Hepatocyte (in vitro differentiated cells): ENCODE measurements around the gene ARL15. TPM values are rescaled to one million over a fixed set of nuclear protein-coding genes. Genes with fewer than 3 reads are reported as not detected.

Experiments used
- DNase-seq: peaks from one replicate; pipeline ENCODE4 v3.0.0-alpha.2; 2016; ENCODE audit warnings: low spot score
- H2AFZ ChIP-seq: fragments of 200-600 bp; sonication (generic); 2 replicates; pipeline ENCODE4 v1.6.0; 2016; ENCODE audit warnings: antibody characterized with exemption, mild to moderate bottlenecking
- H3K27ac ChIP-seq: fragments of 200-600 bp; sonication (generic); 2 replicates; pipeline ENCODE4 v1.5.1; 2016; ENCODE audit warnings: mild to moderate bottlenecking
- H3K27me3 ChIP-seq: fragments of 200-600 bp; sonication (generic); 2 replicates; pipeline ENCODE4 v1.6.1; 2016
- H3K36me3 ChIP-seq: fragments of 200-600 bp; sonication (generic); replicated peaks from 2 replicates; pipeline ENCODE4 v1.5.1; 2016; ENCODE audit warnings: low read depth; ENCODE audit not compliant: insufficient read depth
- H3K4me1 ChIP-seq: fragments of 200-600 bp; sonication (generic); 2 replicates; pipeline ENCODE4 v1.5.1; 2016; ENCODE audit warnings: mild to moderate bottlenecking, moderate library complexity; ENCODE audit not compliant: insufficient read depth
- H3K4me2 ChIP-seq: fragments of 200-600 bp; sonication (generic); 2 replicates; pipeline ENCODE4 v1.6.0; 2016
- H3K4me3 ChIP-seq: fragments of 200-600 bp; sonication (generic); 2 replicates; pipeline ENCODE4 v1.5.1; 2016; ENCODE audit warnings: mild to moderate bottlenecking
- H3K79me2 ChIP-seq: fragments of 200-600 bp; sonication (generic); 2 replicates; pipeline ENCODE4 v1.6.0; 2017; ENCODE audit warnings: mild to moderate bottlenecking
- H3K9me2 ChIP-seq: fragments of 200-600 bp; sonication (generic); replicated peaks from 2 replicates; pipeline ENCODE4 v1.6.0; 2017; ENCODE audit warnings: mild to moderate bottlenecking; ENCODE audit not compliant: insufficient read depth
- H3K9me3 ChIP-seq: fragments of 200-600 bp; sonication (generic); 2 replicates; pipeline ENCODE4 v1.5.1; 2016; ENCODE audit warnings: low read depth, mild to moderate bottlenecking
- H4K20me1 ChIP-seq: fragments of 200-600 bp; sonication (generic); 2 replicates; pipeline ENCODE4 v1.6.0; 2016; ENCODE audit warnings: mild to moderate bottlenecking; ENCODE audit not compliant: insufficient read depth, poor library complexity, severe bottlenecking
- EZH2 ChIP-seq: fragments of 200-600 bp; sonication (generic); IDR thresholded peaks from 2 replicates; pipeline ENCODE4 v1.6.1; 2016; ENCODE audit warnings: antibody characterized with exemption, mild to moderate bottlenecking, borderline replicate concordance
- EZH2phosphoT487 ChIP-seq: fragments of 200-600 bp; sonication (generic); IDR thresholded peaks from one replicate; pipeline ENCODE4 v1.6.1; 2018; ENCODE audit warnings: antibody characterized with exemption, mild to moderate bottlenecking, low read depth, moderate library complexity; ENCODE audit not compliant: unreplicated experiment, severe bottlenecking
- WGBS: methylation state at CpG from one replicate; pipeline ENCODE4 v1.1.6; 2016; ENCODE audit warnings: low lambda C conversion rate; ENCODE audit errors: missing lambda C conversion rate; 5-methylcytosine and 5-hydroxymethylcytosine counted together
- polyA plus RNA-seq: library from polyadenylated mRNA; unstranded; fragments of >200 nt; fragmentation: Nextera tagmentation; extraction: Ambion mirVana; gene quantifications from 2 replicates; pipeline ENCODE4 v1.2.1, GENCODE V29; 2016
- total RNA-seq: library from RNA; depleted of rRNA; stranded (reverse); fragments of >200 nt; gene quantifications from 2 replicates; pipeline ENCODE4 v1.2.3, GENCODE V29; 2014
- TF ChIP-seq, protein P1 (sequence below): fragments of 200-600 bp; sonication (generic); IDR thresholded peaks from 2 replicates; pipeline ENCODE4 v1.5.1; 2016; ENCODE audit warnings: antibody characterized with exemption, mild to moderate bottlenecking; ENCODE audit not compliant: poor library complexity

Gene ARL15
- total and polyA plus RNA-seq, 2 experiments from 2014 or later: 13.3 to 66.3 TPM

DNA sequence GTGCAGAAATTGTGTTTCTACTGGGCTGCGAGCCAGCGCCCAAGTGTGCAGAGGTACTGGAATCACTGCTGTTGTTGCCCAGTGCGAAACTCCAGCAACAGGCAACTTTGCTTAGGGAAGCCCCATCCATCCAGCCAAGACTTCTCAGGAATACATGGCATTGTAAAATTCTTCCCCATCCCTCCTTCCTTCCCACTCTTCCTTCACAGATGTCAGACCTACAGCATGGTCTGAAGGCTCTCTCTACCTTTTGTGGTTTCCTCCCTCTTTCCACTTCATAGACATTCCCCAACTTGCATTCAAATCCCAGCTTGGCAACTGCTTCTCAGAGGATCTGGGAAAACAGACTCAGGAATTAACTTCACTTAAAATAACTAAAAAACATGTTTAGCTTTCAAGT is 30.4 kb downstream of the ARL15 start:
- 81% methylated on average over 3 of the region's 3 CpGs for WGBS
- Histone ChIP-seq H4K20me1 (no peaks in the 10 kb centered on the region), H3K27me3 (no peaks in the 10 kb centered on the region), H2AFZ (no peak overlapping the region), H3K27ac (no peak overlapping the region), H3K79me2 (peaks cover 78% of the 10 kb centered on the region), H3K9me2 (no peaks in the 10 kb centered on the region), H3K4me3 (no peak overlapping the region), H3K4me2 (no peak overlapping the region), H3K4me1 (peaks cover under 1% of the 10 kb centered on the region), H3K9me3 (no peaks in the 10 kb centered on the region), H3K36me3 (no peaks in the 10 kb centered on the region)
- TF ChIP-seq, protein P1, sequence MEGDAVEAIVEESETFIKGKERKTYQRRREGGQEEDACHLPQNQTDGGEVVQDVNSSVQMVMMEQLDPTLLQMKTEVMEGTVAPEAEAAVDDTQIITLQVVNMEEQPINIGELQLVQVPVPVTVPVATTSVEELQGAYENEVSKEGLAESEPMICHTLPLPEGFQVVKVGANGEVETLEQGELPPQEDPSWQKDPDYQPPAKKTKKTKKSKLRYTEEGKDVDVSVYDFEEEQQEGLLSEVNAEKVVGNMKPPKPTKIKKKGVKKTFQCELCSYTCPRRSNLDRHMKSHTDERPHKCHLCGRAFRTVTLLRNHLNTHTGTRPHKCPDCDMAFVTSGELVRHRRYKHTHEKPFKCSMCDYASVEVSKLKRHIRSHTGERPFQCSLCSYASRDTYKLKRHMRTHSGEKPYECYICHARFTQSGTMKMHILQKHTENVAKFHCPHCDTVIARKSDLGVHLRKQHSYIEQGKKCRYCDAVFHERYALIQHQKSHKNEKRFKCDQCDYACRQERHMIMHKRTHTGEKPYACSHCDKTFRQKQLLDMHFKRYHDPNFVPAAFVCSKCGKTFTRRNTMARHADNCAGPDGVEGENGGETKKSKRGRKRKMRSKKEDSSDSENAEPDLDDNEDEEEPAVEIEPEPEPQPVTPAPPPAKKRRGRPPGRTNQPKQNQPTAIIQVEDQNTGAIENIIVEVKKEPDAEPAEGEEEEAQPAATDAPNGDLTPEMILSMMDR: no peak
- TF ChIP-seq EZH2: no peak
- TF ChIP-seq EZH2phosphoT487: no peak
- DNase-seq: no peak

DNA sequence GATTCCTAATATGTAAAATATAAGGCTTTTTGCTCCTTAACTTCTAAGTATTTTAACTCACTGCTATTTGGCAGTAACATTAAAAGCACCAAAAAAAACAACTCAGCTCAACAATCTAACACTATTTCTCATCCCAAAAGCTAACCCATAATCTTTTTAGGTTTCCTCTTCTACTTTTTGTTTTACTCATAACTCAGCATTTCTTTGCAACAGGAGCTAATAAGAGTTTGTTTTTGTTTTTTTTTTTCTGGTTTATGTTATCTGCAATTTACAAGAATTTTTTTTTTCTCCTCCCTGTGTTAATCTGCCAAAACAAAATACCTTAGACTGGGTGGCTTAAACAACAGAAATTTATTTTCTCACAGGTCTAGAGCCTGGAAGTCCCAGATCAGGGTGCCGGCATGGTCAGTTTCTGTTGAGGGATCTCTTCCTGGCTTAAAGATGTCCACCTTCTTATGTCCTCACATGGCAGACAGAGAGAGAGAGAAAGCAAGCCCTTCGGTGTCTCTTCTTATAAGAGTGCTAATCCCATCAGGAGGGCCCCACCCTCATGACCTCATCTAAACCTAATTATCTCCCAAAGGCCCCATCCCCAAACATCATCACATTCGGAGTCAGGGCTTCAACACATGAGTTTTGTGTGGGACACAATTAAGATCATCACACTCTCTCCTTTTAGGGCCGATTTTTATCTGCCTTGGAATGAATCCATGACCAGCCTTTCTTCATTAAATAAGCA is 31.2 kb downstream of the ARL15 start:
- 79% methylated on average over 4 of the region's 4 CpGs for WGBS
- H3K79me2 ChIP-seq: peaks cover 75% of the 10 kb centered on the region
- no peaks in the 10 kb centered on the region for H3K27me3 ChIP-seq
- no peaks in the 10 kb centered on the region for H3K4me1 ChIP-seq
- TF ChIP-seq EZH2 (no peak), EZH2phosphoT487 (no peak)
- TF ChIP-seq, protein P1: no peak
- no peaks in the 10 kb centered on the region for H3K9me2 ChIP-seq
- H2AFZ ChIP-seq: no peak overlapping the region
- no peaks in the 10 kb centered on the region for H3K9me3 ChIP-seq
- no peaks in the 10 kb centered on the region for H4K20me1 ChIP-seq
- no peak for DNase-seq
- H3K4me3 ChIP-seq: no peak overlapping the region
- no peaks in the 10 kb centered on the region for H3K36me3 ChIP-seq
- H3K27ac ChIP-seq: no peak overlapping the region
- H3K4me2 ChIP-seq: no peak overlapping the region

DNA sequence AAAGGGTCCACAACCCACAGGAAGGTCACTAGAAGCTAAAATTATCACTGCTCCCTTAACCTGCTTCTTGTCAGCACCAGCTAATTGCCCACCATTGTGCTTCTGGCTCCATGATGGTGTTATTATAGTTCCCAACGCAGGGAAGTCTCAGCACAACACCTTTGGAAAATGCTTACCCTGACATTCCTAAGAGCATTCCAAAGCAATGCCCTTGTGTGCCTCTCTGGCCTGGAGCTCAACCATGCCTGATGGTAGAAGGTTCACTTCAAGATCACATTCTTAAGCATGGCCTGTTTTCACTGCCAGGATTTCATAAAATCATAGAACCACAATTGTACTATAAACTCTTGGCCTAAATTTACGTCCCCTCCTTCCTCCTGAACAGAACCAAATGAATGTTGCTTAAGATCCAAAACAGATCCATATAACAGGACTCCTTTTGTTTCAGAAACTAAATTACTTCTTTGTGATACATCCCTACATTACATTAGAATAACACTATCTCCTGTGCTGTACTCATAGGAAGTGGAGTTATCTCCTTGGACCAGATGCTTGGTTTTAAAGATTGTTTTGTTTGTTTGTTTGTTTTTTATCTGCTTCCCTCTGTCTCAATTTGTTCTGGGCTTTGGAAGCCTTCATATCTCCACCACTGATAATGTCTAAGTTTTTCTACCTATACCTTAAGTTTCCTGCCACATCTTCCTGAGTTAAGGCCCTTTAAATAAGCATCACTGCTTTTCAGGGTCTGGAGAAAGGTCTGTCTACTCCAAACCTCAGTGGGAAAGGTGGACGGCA is 32.1 kb downstream of the ARL15 start:
- Histone ChIP-seq H3K9me3 (no peaks in the 10 kb centered on the region), H2AFZ (no peak overlapping the region), H3K4me1 (no peaks in the 10 kb centered on the region), H3K79me2 (peaks cover 73% of the 10 kb centered on the region), H3K27me3 (no peaks in the 10 kb centered on the region), H3K9me2 (no peaks in the 10 kb centered on the region), H4K20me1 (no peaks in the 10 kb centered on the region), H3K36me3 (no peaks in the 10 kb centered on the region), H3K4me3 (no peak overlapping the region), H3K27ac (no peak overlapping the region), H3K4me2 (no peak overlapping the region)
- TF ChIP-seq EZH2phosphoT487 (no peak), EZH2 (no peak)
- TF ChIP-seq, protein P1: no peak
- DNase-seq: no peak
- WGBS: 62% methylated on average over 3 of the region's 3 CpGs
